Activated CD8-positive, alpha-beta memory T cell treated with anti-CD3 and anti-CD28 coated beads for 48 hours (primary cell): ENCODE measurements around the gene ARID5A.
A peak's percentile ranks its signal among the peaks of the same experiment; 100 is the strongest.
"Not testable (repeated sequence)": the region's sequence is repeated elsewhere in the genome, so short reads cannot be mapped to it uniquely, and the experiment has no call there.

Source experiments
- DNase-seq, 3 experiments: peaks; one replicate each; pipeline ENCODE4 v3.0.0-alpha.2; 2020; ENCODE audit warnings: low read depth in 2 of 3, low spot score in 2 of 3

ARID5A gene

DNA sequence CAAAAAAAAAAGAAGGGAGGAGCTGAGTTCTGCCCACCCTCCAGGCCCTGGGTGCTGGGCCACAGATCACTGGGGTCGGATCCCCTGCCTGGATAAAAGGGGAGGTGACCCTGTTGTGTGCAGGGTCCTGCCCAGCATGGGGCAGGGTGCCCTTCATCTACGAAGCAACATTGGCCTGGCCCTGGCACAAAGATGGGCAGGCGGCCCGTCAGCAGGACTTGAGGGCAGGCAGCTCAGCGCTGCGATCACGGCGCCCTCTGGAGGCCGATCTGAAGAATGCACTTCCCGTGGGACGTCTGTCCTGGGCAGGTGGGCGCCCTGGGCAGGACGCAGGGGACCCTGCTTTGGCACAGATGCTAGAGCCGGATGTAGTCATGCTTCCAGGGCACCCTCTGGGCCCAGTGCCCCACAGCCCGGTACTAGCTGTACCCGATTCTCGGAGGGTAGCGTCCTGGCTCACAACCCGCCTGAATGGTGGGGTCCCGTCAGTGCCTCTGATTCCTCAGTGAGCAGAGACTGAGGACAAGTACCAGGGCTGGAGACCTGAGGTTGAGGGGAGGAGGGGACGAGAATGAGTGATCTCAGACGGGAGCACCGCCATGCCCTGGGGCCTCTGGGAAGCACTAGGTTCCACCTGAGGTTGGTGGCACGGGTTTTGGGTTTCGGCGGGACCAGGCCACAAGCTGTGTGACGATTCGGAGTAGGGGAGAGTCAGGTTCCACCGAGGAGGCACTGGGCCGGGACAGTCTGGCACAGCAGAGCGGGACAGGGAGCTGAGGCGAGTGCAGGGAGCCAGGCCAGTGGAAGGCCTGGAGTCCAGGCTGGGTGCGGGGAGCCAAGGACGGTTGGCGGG, 18.0 kb downstream of the ARID5A start:
- DNase-seq: peak in 2 of 3 experiments; percentile 40 to 60

DNA sequence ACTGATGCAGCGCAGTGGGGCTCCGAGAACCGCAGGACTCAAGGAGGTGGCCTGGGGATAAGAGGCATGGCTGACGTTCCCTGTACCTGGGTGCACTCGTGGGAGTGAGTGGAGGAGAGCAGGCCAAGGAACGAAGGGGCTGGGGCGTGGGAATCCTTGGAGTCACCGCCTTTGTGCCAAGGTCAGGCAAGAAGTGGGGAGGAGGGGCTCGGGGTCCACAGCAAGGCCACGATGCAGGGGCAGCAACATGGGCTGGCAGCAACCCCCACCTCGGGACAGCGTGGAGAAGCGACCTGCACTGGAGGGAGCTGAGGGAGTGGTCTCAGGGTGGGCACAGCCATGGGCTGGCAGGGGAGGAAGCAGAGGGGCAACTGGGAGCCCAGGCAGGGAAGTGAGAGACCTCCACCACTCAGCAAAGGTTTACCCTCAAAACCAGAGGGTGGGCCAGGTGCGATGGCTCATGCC, 18.6 kb downstream of the ARID5A start:
- DNase-seq: no peak

DNA sequence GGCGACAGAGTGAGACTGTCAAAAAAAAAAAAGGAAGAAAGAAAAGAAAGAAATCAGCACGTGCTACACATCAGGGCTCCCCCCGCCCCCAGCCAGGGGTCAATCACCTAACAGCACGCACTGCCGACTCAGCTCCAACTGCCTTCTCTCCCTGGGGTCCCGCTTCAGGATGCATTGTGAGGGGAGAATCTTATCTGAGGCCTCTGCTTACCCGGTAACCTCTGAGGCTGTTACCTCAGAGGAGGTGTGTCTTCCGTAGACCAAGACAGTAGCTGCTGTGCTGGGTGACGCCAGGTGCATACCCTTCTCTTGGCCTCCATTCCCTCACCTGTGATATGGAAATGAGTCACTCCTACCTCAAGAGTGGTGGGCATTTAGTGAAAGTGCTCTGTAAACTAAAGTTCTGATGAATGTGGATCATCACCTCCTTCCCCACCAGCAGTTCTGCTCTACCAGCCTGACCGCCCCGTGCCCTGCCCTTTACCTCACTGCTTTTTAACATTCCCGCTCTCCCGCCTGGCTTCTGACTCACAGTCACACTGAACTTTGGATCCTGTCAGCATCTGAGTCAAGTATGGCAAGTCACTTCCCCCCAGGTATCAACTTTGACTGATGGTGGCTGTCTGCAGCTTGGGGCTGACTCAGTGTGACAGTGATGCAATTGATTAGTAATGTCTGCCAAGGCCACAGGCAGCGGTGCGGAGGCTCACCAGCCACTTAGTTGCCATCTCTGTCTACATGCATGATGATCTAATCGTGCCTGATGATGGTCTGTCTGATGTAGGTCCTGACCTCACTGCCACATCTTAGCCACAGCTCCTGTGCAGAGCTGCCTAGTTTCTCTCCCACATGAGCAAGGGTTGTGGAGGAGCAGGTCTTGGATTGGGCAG, 20.1 kb downstream of the ARID5A start:
- DNase-seq: peak in 1 of 3 experiments; percentile 23

DNA sequence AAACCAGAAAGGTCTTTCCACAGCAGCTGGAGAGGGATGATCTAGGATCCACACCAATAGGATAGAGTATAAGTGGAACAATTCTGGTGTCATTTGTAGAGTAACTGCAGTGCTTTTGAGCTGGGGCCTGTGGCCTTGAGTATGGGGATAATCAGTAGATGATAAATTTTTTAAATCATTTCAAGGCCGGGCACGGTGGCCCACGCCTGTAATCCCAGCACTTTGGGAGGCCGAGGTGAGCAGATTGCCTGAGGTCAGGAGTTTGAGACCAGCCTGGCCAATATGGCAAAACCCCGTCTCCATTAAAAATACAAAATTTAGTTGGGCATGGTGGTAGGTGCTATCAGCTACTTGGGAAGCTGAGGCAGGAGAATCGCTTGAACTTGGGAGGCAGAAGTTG, 20.9 kb downstream of the ARID5A start:
- not testable (repeated sequence) for DNase-seq

DNA sequence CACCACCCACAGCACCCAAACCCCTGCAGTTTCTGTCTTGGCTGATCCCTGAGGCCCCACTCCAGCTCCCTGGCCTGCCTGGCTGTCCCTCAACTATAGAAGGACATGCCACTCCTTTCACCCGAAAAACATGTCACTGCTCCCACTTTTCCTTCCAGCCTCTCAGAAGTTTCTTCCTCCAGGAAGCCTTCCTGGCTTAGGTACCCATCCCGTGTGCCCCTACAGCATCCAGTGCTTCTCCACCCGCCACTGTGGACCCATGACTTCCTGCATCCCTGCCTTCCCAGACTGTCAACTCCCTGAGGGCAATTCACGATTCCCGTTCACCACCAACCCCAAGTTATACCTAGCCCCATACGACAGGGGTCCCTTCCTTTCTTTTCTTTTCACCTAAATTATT, 21.5 kb downstream of the ARID5A start:
- DNase-seq: no peak

DNA sequence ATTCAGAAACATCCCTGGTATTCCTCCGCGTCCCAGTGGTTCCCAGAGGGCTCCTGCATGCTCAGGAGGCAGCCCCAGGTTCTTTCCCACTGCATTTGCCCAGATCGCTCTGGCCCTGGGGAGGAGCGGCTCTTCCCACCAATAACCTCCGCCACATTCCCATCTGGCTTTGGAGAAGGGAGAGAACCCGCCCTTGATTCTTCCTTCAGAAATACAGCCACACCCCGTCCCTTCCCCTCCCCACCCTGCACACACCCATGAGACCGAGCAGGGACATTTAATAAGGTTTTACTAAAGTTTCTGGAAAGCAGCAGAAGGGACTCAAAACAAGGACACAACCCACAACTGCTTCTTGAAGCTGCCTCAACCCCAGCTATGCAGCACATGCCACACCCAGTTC, 21.9 kb downstream of the ARID5A start:
- no peak for DNase-seq

DNA sequence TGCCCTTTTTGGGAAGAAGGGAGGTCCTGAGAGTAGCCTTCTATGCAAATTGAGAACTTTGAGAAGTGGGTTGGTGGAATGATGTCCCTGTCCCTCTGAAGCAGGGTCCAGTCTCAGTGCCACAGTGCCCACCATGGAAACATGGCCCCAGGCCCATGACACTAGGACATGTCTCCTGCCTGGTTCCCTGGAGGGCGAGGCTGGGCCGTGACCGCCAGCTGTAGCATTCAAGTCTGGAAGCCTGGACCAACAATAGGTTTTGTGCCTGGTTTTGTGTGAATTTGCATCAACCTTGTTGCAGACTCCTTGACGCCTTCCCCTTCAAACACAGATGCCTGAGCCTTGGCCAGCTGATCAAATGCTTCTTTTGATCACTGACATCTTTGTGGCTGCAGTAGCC, 27.5 kb downstream of the ARID5A start:
- no peak for DNase-seq

DNA sequence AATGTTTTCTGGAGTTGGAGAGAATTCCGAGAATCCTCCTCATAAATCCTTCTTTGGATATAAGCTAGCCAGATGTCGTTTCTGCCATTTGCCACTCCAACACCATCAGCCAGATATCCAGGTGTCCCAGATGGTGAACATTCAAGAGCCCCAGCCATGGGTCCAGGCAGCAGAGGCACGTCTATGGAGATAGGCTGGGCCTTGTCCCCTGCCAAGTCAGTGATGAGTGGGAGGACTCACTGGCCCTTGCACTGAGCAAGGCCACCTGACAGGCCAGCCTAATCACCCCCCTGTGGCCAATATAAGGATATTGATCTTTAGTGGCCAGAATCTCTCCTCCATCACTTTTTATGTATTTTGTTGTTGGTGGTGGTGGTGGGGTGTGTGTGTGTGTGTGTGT, 28.0 kb downstream of the ARID5A start:
- no peak for DNase-seq

DNA sequence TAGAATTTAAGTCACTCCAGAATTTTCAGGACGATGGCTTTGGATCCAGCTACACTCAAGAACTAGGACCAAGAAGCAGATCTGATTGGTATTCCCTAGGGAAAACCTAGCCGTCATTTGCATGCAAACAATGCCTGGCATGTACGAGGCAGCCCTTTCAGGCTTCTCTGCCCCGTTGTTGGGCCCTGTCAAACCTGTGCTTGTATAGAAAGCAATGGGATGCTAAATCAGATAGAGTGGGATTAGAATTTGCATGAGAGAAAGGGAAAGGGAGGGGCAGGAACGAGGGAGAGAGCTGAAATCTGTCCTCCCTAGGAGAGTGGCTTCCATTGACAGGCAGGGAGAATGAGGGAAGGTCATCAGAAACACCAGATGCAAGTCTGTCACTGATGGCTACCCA, 28.6 kb downstream of the ARID5A start:
- DNase-seq: no peak

DNA sequence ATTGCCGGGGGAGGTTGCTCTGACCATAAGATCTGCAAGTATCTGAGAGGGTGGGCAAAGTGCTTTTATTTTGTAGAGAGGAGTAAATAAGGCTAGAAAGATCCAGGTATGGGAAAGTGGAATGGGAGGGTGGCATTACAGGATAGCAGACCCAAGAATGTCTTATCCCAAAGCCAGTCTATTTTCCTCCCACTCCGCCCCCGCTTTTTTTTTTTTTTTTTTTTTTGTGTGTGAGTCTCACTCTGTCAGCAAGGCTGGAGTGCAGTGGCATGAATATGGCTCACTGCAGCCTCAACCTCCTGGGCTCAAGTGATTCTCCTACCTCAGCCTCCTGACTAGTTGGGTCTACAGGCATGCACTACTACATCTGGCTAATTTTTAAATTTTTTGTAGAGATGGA, 31.5 kb downstream of the ARID5A start:
- DNase-seq: no peak

DNA sequence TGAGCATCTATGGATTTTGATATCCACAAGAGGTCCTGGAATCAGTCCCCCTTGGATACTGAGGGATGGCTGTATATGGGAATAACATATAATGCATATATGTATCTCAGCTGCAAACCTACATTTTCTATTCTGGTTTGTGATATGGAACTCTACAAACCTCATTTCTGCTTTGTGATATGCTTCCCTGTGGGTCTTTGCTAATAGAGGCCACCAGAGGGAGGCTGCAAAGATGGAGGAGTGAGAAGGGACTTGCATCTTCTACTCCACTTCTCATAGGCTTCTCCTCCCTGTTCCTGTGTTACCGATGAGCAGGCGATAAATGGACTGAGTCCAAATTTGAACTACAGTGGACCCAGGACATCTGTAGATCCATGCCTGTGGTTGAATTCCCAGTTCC, 37.8 kb downstream of the ARID5A start:
- DNase-seq: no peak

DNA sequence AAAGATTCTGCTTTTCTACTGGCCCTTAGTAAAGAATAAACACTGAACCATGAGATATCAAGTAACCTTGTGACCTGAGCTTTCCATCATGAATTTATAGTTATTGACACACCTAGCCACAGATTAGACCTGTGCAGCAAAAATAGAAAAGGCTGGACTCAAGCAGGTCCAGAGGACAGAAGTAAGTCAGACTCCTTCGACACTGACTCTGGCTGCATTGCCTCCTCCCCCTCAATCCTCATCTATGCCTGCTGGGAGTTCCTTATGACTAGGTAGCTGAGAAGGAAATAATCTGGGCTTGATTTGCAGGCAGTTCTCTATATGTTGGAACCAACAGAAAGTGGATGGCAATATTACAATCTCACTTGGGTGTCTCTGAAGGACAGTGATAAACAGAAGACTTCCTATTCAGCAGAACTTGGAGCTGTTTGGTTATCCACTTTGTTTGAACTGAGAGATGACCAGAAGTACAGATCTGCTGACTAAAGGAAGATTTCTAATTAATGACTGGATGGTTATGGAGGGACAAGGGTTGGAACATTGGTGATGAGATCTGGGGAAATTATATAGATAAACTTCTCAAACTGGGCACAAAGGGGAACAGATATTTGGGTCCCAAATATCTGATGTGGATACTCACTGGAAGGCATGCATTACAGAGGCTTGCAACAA, 39.4 kb downstream of the ARID5A start:
- no peak for DNase-seq

DNA sequence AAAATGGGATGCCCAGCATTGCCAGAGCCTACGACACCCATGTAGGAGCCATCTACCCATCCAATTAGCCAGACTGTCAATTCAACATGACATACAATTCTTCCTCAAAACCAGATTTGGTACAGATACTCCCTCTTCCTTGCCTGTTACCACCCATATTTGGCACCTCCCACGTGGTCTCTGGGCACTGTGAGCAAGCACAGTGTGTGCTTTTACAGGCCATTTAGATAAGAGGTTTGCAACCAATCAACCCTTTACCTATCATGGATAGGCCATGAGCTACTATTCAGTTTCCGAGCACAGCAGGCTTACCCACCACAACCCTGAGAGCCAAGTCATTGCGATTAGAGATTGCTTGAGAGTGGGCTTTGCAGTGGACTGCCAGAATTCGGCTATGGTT, 40.9 kb downstream of the ARID5A start:
- no peak for DNase-seq

DNA sequence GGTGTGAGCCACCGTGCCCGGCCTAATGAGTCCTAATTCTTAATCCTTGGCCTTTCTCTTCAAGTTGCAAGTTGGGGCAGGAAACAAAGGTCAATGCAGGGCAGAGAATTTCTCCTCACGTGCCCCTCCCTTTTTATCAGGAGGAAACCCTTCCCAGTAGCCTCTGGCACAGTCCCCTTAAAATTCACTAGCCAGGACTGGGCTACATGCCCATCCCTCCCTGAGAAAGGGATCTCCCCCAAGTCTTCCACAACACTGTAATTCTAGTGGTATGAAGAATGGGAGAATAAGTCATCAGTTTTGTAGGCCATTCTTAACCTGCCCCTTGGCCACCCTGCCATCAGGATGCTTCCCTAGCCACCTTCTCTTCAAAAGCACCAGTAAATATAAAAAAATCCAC, 42.2 kb downstream of the ARID5A start:
- DNase-seq: no peak

DNA sequence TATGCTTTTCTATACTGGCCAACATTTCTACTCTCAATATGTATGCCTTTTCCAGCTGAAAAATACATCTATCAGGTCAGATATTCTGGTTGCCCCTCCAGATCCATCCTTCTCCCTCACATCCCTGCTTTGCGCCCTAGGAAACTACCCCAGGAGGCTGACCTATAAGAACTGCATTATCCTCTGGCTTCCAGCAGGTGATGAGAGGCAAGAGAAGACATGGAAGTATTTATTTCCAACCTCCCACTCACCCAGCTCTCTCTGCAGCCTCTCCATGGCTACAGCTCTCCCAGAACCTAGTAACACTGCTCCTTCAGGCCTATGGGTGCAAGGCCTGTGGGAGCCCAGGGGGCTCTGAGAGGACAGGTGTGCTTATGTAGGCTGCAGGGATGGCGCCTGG, 42.9 kb downstream of the ARID5A start:
- no peak for DNase-seq

DNA sequence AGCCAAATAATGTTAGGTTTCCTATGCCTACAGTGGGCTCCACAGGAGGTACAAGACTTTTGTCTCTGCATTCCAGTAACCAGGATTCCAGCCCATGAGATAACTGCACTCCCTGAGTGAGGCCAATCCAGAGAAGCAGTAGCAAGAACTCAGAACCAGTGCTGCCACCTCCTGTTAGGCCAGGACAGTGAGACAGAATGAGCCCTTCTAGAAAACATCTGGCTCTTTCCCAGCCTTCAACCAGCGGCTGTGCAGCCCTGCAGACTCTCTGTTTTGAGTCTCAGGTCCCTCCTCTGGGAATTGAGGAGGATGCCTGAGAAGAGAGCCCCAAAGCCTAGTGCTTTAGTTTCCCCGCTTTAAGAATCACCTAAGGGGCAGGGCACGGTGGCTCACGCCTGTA, 44.2 kb downstream of the ARID5A start:
- DNase-seq: no peak

DNA sequence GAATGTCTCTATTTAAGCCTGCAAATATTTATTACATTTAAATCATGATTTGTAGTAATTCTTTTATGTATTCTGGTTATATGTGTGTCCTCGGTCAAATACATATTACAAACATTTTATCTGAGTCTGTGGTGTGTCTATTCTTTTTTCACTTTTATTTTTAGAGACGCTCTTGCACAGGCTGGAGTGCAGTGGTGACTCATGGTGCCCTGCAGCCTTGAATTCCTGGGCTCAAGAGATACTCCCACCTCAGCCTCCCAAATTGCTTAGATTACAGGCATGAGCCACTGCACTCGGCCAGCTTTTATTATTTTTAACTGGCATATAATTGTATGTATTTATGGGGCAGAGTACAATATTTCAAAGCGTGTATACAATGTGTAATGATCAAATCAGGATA, 47.5 kb downstream of the ARID5A start:
- DNase-seq: no peak

DNA sequence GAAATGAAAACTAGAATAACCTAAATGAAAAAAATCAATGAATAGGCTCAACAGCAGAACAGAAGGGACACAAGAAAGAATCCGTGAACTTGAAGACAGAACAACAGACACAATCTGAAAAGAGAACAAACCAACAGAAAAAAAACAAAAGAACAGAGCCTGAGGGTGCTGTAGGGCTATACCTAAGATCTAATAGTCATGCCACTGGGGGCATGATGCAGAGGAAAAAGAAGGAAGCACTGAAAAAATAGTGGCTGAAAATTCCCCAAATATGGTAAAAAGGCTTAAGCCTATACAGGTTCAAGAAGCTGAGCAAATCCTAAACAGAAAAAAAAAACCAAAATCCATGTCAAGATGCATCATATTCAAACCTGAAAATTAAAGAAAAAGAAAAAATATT, 51.3 kb downstream of the ARID5A start:
- DNase-seq: no peak

DNA sequence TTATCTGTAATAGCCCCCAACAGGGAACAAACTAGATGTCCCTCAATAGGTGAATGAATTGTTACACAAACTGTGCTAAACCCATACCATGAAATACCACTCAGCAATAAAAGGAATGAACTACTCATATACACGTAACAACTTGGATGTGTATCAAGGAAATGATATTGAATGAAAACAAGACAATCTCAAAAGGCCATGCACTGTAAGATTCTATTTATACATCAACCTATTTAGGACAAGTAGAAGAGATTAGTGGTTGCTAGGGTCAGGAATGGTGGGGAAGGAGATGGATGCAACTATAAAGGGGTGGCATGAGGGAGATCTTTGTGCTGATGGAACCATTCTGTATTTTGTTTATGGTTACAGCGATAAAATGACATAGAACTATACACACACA, 54.5 kb downstream of the ARID5A start:
- no peak for DNase-seq

DNA sequence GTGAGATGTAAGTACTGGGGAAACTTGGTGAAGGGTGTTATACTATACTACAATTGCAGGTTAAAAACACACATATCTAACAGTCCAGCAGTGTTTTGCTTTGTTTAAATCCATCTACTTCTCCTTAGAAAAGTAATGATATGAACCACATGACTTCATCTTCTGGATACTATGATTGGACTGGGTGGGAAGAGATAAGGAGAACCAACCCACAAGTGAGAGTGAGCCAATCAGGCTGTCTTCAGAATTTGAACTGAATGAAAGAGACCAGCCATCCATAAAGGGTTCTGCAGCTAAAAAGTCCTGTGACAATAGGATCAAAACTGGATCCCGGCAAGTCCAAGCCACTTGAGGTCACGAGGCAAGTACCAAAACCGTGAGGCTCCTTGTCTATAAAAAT, 54.9 kb downstream of the ARID5A start:
- no peak for DNase-seq

DNA sequence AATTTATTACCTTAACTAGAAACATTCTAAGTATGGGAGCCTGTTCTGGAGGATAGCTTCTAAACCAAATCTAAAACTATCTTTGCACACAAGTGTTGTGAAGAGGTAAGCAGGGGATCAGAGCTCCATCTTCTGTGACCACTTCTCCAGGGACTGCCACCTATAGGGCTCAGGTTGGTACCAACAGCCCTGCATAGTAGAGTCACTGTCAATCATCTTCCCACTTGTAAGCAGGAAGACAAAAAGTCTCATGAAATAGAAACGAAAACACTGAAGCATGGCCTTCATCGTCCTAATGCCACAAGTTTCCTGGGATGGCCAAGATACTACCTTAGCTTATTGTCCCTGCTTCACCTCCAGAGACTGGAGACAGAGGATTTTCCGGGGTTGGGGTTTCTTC, 57.7 kb downstream of the ARID5A start:
- DNase-seq: no peak

DNA sequence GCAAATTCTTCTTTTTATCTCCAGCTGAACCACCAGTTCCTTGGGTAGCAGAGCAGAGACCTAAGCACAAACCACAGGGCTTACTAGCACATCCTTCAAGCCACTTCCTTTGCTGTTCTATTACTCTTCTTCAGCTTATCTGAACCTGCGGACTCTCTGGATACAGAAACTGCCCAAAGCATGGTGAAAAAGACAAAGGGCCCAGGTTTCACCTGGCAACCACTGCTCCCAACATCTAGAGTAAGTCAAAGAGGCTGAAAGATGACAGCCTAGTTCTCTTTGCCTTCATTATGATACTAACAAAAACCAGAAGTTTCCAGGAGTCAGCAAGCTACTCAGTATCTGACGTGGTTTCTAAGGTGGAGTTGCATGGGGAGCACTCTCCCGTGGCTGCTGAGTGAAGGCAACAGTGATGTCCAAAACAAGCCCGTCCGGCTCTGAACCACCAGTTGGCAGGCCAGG, 58.2 kb downstream of the ARID5A start:
- no peak for DNase-seq
